GM06990 (cell line): Measurements from ENCODE around the gene COX10.
"Not testable (repeated sequence)": the region's sequence is repeated elsewhere in the genome, so short reads cannot be mapped to it uniquely, and the experiment has no call there.

ENCODE experiments used
- DNase-seq: peaks from one replicate; pipeline ENCODE4 v3.0.0-alpha.2; 2011; ENCODE audit not compliant: insufficient read length; ENCODE audit errors: extremely low read depth
- H3K27me3 ChIP-seq: replicated peaks from 2 replicates; pipeline ENCODE4 v1.6.0; 2011; ENCODE audit warnings: low read length; ENCODE audit not compliant: control insufficient read depth, insufficient read depth
- H3K36me3 ChIP-seq: 2 replicates; pipeline ENCODE4 v1.5.1; 2011; ENCODE audit warnings: low read length; ENCODE audit not compliant: control insufficient read depth, insufficient read depth
- H3K4me3 ChIP-seq: replicated peaks from 2 replicates; pipeline ENCODE4 v1.5.1; 2011; ENCODE audit warnings: low read depth, mild to moderate bottlenecking, control low read depth, low read length
- CTCF ChIP-seq: IDR thresholded peaks from 2 replicates; pipeline ENCODE4 v1.5.1; 2011; ENCODE audit warnings: low read length, control low read depth, mild to moderate bottlenecking, inconsistent platforms; ENCODE audit not compliant: insufficient read depth, poor library complexity, severe bottlenecking

COX10 gene

GRCh38 chr17:14168582-14168981, 99.3 kb downstream of the COX10 start:
- Histone ChIP-seq H3K36me3 (no peaks in the 10 kb centered on the region), H3K4me3 (no peak overlapping the region), H3K27me3 (no peaks in the 10 kb centered on the region)
- DNase-seq, result no peak
- no peak for TF ChIP-seq CTCF

- Histone ChIP-seq H3K36me3 (no peaks in the 10 kb centered on the region), H3K27me3 (no peaks in the 10 kb centered on the region), H3K4me3 (no peak overlapping the region)
- no peak for DNase-seq
- TF ChIP-seq CTCF, result no peak
Measured at GRCh38 chr17:14169287-14169686, 100.0 kb downstream of the COX10 start.

- no peaks in the 10 kb centered on the region for H3K36me3 ChIP-seq
- no peak for TF ChIP-seq CTCF
- H3K4me3 ChIP-seq, result no peak overlapping the region
- no peak for DNase-seq
- no peaks in the 10 kb centered on the region for H3K27me3 ChIP-seq
Measured at GRCh38 chr17:14169901-14170300, 100.6 kb downstream of the COX10 start.

GRCh38 chr17:14176989-14177388, 107.7 kb downstream of the COX10 start:
- not testable (repeated sequence) for H3K27me3 ChIP-seq, DNase-seq, H3K4me3 ChIP-seq, H3K36me3 ChIP-seq

GRCh38 chr17:14177801-14178200, 108.5 kb downstream of the COX10 start:
- not testable (repeated sequence) for H3K36me3 ChIP-seq, H3K27me3 ChIP-seq, H3K4me3 ChIP-seq, DNase-seq

GRCh38 chr17:14179951-14180350, 110.6 kb downstream of the COX10 start:
- H3K36me3 ChIP-seq, DNase-seq, H3K4me3 ChIP-seq, H3K27me3 ChIP-seq: not testable (repeated sequence)

- not testable (repeated sequence) for H3K36me3 ChIP-seq, H3K27me3 ChIP-seq, DNase-seq, H3K4me3 ChIP-seq
Measured at GRCh38 chr17:14182084-14182483, 112.8 kb downstream of the COX10 start.

- H3K27me3 ChIP-seq, H3K36me3 ChIP-seq, DNase-seq, H3K4me3 ChIP-seq: not testable (repeated sequence)
Measured at GRCh38 chr17:14184536-14184935, 115.2 kb downstream of the COX10 start.

- not testable (repeated sequence) for H3K4me3 ChIP-seq, H3K36me3 ChIP-seq, H3K27me3 ChIP-seq, DNase-seq
Measured at GRCh38 chr17:14186443-14186842, 117.1 kb downstream of the COX10 start.

- DNase-seq, H3K27me3 ChIP-seq, H3K36me3 ChIP-seq, H3K4me3 ChIP-seq: not testable (repeated sequence)
Measured at GRCh38 chr17:14190774-14191173, 121.5 kb downstream of the COX10 start.

- not testable (repeated sequence) for H3K36me3 ChIP-seq, H3K4me3 ChIP-seq, DNase-seq, H3K27me3 ChIP-seq
Measured at GRCh38 chr17:14191469-14191868, 122.2 kb downstream of the COX10 start.

- DNase-seq, H3K36me3 ChIP-seq, H3K27me3 ChIP-seq, H3K4me3 ChIP-seq: not testable (repeated sequence)
Measured at GRCh38 chr17:14192039-14192438, 122.7 kb downstream of the COX10 start.
